HCT116 (cell line): ENCODE results near the gene RAB3B. TPM values are rescaled to one million over a fixed set of nuclear protein-coding genes. Genes with fewer than 3 reads are reported as not detected.

Experiments
- ATAC-seq: fragments of 200-7000 bp; cut with Tn5 transposase; 2 replicates; pipeline ENCODE4 v1.9.1; 2020; ENCODE audit warnings: mild to moderate bottlenecking, moderate library complexity
- BruUV-seq: library from RNA; stranded (reverse); fragments of 400-500 nt; replicated peaks from 2 replicates; lab custom pipeline; 2021; lab: Mats Ljungman, UMichigan
- CTCF ChIA-PET: fragments of 300-600 bp; sonication (Branson Sonifier 250); formaldehyde crosslinking; loops from one replicate; lab custom pipeline; 2021; ENCODE audit warnings: antibody characterized with exemption; lab: Charles Lee
- POLR2A ChIA-PET: fragments of 300-600, 350-600 bp; sonication (Branson Sonifier 250); formaldehyde crosslinking; loops from one replicate; lab custom pipeline; 2021; ENCODE audit warnings: antibody characterized with exemption; lab: Charles Lee
- RAD21 ChIA-PET, 2 experiments: fragments of 300-600 bp; sonication (Branson Sonifier 250); formaldehyde crosslinking; loops; one replicate each; lab custom pipeline; 2023; ENCODE audit warnings: low total read pairs in 2 of 2; ENCODE audit not compliant: uncharacterized antibody in 2 of 2, unreplicated experiment in 2 of 2, low non-redundant PET in 1 of 2; lab: Charles Lee
- DNase-seq: peaks from one replicate; pipeline ENCODE4 v3.0.0-alpha.2; 2010; ENCODE audit warnings: low read depth, low spot score
- H2AFZ ChIP-seq: fragments of 200-600 bp; shearing (Covaris generic), sonication (generic); 2 replicates; pipeline ENCODE4 v1.6.1; 2017; ENCODE audit warnings: low read depth, mixed run types, mixed read lengths, antibody characterized with exemption, low read length; ENCODE audit not compliant: poor library complexity, severe bottlenecking
- H3K27ac ChIP-seq: 2 replicates; pipeline ENCODE4 v1.5.1; 2012; ENCODE audit warnings: low read depth, low read length
- H3K27me3 ChIP-seq: fragments of 200-600 bp; sonication (generic); 2 replicates; pipeline ENCODE4 v1.6.1; 2016; ENCODE audit warnings: mixed run types, low read length, mixed read lengths; ENCODE audit not compliant: insufficient read depth
- H3K36me3 ChIP-seq, 2 experiments: fragments of 200-500 bp in 1 of 2; fragments of 200-600 bp in 1 of 2; sonication (Bioruptor generic) in 1 of 2; sonication (generic) in 1 of 2; 2 replicates each; pipeline versions ENCODE4 v1.5.1 to v1.6.1; 2014 to 2016; ENCODE audit warnings: low read length in 2 of 2, inconsistent platforms in 1 of 2, mixed read lengths in 1 of 2, mixed run types in 1 of 2; ENCODE audit not compliant: insufficient read depth in 2 of 2, control insufficient read depth in 1 of 2
- H3K4me1 ChIP-seq, 2 experiments: fragments of 200-600 bp in 1 of 2; sonication (generic) in 1 of 2; 2 replicates each; pipeline versions ENCODE4 v1.5.1 to v1.6.1; 2012 to 2017; ENCODE audit warnings: low read length in 2 of 2, inconsistent platforms in 1 of 2, mild to moderate bottlenecking in 1 of 2, mixed read lengths in 1 of 2, mixed run types in 1 of 2, moderate library complexity in 1 of 2; ENCODE audit not compliant: insufficient read depth in 2 of 2, control insufficient read depth in 1 of 2
- H3K4me2 ChIP-seq: fragments of 200-600 bp; sonication (generic); 2 replicates; pipeline ENCODE4 v1.6.1; 2017; ENCODE audit warnings: mixed run types, low read length, mixed read lengths
- H3K4me3 ChIP-seq, 2 experiments: fragments of 200-600 bp in 1 of 2; sonication (generic) in 1 of 2; replicated peaks in 1 of 2; 2 replicates each; pipeline ENCODE4 v1.5.1; 2011 to 2016; ENCODE audit warnings: low read length in 2 of 2, control low read depth in 1 of 2, low read depth in 1 of 2, mild to moderate bottlenecking in 1 of 2, mixed read lengths in 1 of 2, mixed run types in 1 of 2
- H3K79me2 ChIP-seq: fragments of 200-600 bp; sonication (generic); 2 replicates; pipeline ENCODE4 v1.6.1; 2017; ENCODE audit warnings: mild to moderate bottlenecking, mixed run types, low read length, moderate library complexity, mixed read lengths; ENCODE audit not compliant: insufficient read depth
- H3K9ac ChIP-seq: fragments of 200-600 bp; sonication (generic); 2 replicates; pipeline ENCODE4 v1.6.1; 2016; ENCODE audit warnings: low read length, mixed read lengths
- H3K9me2 ChIP-seq: fragments of 200-600 bp; sonication (generic), shearing (Covaris generic); 2 replicates; pipeline ENCODE4 v1.6.1; 2017; ENCODE audit warnings: mixed run types, mild to moderate bottlenecking, moderate library complexity; ENCODE audit not compliant: insufficient read depth
- H3K9me3 ChIP-seq, 2 experiments: fragments of 200-500 bp in 1 of 2; fragments of 200-600 bp in 1 of 2; sonication (Bioruptor generic) in 1 of 2; sonication (generic) in 1 of 2; 2 replicates each; pipeline ENCODE4 v1.6.1; 2014 to 2017; ENCODE audit warnings: low read length in 2 of 2, mixed read lengths in 2 of 2, inconsistent platforms in 1 of 2, low read depth in 1 of 2, mild to moderate bottlenecking in 1 of 2, mixed run types in 1 of 2, moderate library complexity in 1 of 2; ENCODE audit not compliant: control insufficient read depth in 1 of 2, insufficient read depth in 1 of 2
- H4K20me1 ChIP-seq: fragments of 200-600 bp; sonication (generic), shearing (Covaris generic); 2 replicates; pipeline ENCODE4 v1.6.1; 2017; ENCODE audit warnings: mixed run types, mild to moderate bottlenecking, moderate library complexity; ENCODE audit not compliant: insufficient read depth
- ATF3 ChIP-seq: IDR thresholded peaks from 2 replicates; pipeline ENCODE4 v1.6.1; 2012
- CTCF ChIP-seq, 3 experiments: fragments of 200-600 bp in 1 of 3; sonication (generic) in 1 of 3; IDR thresholded peaks in 2 of 3; conservative IDR thresholded peaks in 1 of 3; 2 replicates each; pipeline ENCODE4 v1.5.1; 2012 to 2017; ENCODE audit warnings: low read depth in 2 of 3, low read length in 2 of 3, antibody characterized with exemption in 1 of 3, borderline replicate concordance in 1 of 3, control low read depth in 1 of 3, mild to moderate bottlenecking in 1 of 3, mixed read lengths in 1 of 3, mixed run types in 1 of 3, moderate library complexity in 1 of 3; ENCODE audit not compliant: insufficient read depth in 1 of 3
- EGR1 ChIP-seq: IDR thresholded peaks from 2 replicates; pipeline ENCODE4 v1.6.1; 2012; ENCODE audit warnings: low read depth
- MAX ChIP-seq: IDR thresholded peaks from 2 replicates; pipeline ENCODE4 v1.6.1; 2012
- POLR2AphosphoS5 ChIP-seq: IDR thresholded peaks from 2 replicates; pipeline ENCODE4 v1.6.1; 2011; ENCODE audit warnings: mild to moderate bottlenecking, low read depth, low read length, moderate library complexity
- REST ChIP-seq: IDR thresholded peaks from 2 replicates; pipeline ENCODE4 v1.6.1; 2012; ENCODE audit warnings: low read depth
- SP1 ChIP-seq: IDR thresholded peaks from 2 replicates; pipeline ENCODE4 v1.6.1; 2012; ENCODE audit warnings: low read depth
- intact Hi-C: fragments of 100-400 bp; cut with micrococcal nuclease; formaldehyde crosslinking; loops from 2 replicates; pipeline ENCODE4 v1.10.0; 2022
- total RNA-seq: library from RNA; stranded (reverse); gene quantifications from one replicate; pipeline ENCODE4 v1.2.1, GENCODE V29; 2021; ENCODE audit not compliant: unreplicated experiment

RAB3B gene
- total RNA-seq, 1 experiment from 2014 or later = 15.1 TPM

GRCh38 chr1:51963592-51964308 is 26.8 kb downstream of the RAB3B start:
- RAD21 ChIA-PET = no interaction called here
- intact Hi-C loops = no loop called here
- peaks cover 0 to 8% of the 10 kb centered on the region in 2 experiments; a peak in 1 of 4 replicates for H3K36me3 ChIP-seq
- no peak overlapping the region for H3K9ac ChIP-seq
- POLR2A ChIA-PET = no interaction called here
- BruUV-seq = no TSS peak
- TF ChIP-seq MAX = no peak
- no peak for TF ChIP-seq SP1
- TF ChIP-seq ATF3 = no peak
- TF ChIP-seq REST = no peak
- TF ChIP-seq CTCF (IDR thresholded peaks at IDR 0.05 in 2 of 3, conservative IDR thresholded peaks at IDR 0.05 in 1 of 3; ENCODE audit: borderline replicate concordance in 1 of 3, insufficient read depth in 1 of 3, low read depth in 2 of 3, low read length in 2 of 3) = no peak
- TF ChIP-seq POLR2AphosphoS5 = no peak
- TF ChIP-seq EGR1 = no peak
- H3K9me2 ChIP-seq = no peaks in the 10 kb centered on the region
- H4K20me1 ChIP-seq = no peaks in the 10 kb centered on the region
- H3K4me1 ChIP-seq = peaks cover 0 to 5% of the 10 kb centered on the region in 2 experiments; a peak in 1 of 4 replicates
- no peak overlapping the region for H3K27ac ChIP-seq
- H3K4me2 ChIP-seq = no peak overlapping the region
- ATAC-seq (no peak), DNase-seq (no peak)
- H3K27me3 ChIP-seq = no peaks in the 10 kb centered on the region
- CTCF ChIA-PET = interaction anchor here (0.6 kb wide), 1 partner anchor 589 kb away, joined by 3 read pairs; the partner anchor contains the start of gene TUT4
- no peak overlapping the region for H3K4me3 ChIP-seq
- H3K9me3 ChIP-seq = no peaks in the 10 kb centered on the region
- H3K79me2 ChIP-seq = no peaks in the 10 kb centered on the region
- no peak overlapping the region for H2AFZ ChIP-seq
